ENCODE measurements around the gene RAPGEFL1.
"Not testable (repeated sequence)": the region's sequence is repeated elsewhere in the genome, so short reads cannot be mapped to it uniquely, and the experiment has no call there.

The RAPGEFL1 gene

GRCh38 chr17:40174514-40174913 is 2.8 kb upstream of the RAPGEFL1 start:
- no peak for DNase-seq

DNA sequence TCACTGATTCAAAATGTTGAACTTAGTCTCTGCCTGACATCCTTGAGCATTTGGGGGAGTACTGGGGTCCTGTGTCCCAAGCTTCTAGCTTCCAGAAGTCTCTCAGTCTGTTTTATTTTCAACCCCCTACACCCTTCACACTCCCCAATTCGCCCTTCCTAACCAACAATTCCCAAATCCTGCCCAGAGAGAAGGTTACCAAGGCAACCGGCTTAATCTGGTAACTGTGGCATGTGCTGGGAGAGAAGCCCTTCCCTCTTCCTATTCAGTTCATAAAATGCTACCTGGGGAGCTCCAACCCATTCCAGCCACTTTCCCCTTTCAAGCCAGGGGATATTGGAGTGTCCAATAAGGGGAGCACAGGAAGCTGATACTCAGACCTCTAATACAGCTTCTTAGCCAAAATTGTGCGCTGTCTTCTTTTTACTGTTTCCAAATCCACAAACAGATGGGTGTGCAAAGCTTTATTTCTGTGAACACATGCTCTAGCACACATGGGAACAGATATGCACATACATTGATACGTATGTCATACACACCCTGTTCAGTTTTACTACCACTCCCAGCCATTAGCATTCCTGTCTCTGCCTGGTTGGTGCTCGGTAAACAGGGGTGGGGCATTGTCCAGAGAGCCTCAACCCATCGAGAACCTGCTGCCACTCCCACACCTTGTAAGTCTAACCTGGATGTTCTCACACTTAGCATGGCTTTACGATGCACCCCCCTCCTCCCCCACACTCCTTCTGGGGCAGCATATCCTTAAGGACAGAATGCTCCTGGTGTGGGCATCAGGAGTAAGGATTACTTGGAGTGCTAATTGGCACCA is 1.1 kb upstream of the RAPGEFL1 start:
- DNase-seq: no peak

- DNase-seq: no peak
Observed at GRCh38 chr17:40176754-40177110, 538 bp upstream of the RAPGEFL1 start.

DNA sequence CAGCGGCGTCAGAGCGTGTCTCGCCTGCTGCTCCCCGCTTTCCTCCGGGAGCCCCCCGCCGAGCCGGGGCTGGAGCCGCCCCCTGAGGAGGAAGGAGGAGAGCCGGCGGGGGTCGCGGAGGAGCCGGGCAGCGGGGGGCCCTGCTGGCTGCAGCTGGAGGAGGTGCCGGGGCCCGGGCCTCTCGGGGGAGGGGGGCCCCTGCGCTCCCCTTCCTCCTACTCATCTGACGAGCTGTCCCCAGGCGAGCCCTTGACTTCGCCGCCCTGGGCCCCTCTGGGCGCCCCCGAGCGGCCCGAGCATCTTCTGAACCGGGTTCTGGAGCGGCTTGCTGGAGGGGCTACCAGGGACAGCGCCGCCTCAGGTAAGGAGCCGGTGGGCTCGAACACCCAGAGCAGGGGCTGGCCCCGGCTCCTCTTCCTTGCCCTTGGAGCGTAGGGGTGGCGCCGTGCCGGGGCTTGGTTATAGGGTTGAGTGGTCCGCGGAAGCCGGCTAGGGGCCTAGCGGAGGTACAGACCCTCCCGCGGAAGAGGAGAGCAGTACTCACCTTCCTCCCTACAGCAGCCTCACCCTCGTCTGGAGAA is 841 bp downstream of the RAPGEFL1 start:
- DNase-seq: no peak

GRCh38 chr17:40178660-40179059 is 1.4 kb downstream of the RAPGEFL1 start:
- no peak for DNase-seq

DNA sequence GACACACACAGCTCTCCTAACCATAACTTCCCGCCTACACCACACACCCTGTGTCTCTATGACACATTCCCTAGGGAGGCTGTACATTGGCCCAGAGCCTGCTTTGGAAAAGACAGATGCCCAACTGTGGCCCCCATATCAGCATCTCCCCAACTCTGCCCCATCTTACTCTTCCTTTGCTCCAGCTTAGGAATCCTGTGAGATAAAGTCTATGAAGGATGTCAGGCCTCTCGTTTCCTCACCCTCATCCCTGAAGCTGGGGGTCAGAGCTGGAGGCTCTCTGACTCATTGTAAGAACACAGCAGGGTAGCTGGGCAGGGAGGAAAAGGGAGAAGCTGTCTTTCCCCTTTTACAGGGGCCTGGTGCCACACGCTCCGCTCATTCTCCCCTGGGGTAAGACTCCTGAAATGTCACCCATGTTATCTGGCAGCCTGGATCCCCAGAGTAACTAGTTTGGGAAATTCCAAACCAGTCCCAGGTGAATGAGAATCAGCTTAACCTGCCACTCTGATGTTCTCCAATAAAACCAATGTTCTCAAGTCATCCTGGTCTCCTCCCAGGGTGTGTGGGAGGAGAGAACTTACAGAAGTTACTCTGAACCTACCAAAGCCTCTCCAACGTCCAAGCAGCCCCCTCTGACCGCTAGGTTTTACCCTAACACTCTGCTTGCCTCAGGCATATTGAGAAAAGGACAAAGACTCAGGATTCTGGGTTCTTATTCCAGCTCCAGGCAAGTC is 2.8 kb downstream of the RAPGEFL1 start:
- DNase-seq: no peak

DNA sequence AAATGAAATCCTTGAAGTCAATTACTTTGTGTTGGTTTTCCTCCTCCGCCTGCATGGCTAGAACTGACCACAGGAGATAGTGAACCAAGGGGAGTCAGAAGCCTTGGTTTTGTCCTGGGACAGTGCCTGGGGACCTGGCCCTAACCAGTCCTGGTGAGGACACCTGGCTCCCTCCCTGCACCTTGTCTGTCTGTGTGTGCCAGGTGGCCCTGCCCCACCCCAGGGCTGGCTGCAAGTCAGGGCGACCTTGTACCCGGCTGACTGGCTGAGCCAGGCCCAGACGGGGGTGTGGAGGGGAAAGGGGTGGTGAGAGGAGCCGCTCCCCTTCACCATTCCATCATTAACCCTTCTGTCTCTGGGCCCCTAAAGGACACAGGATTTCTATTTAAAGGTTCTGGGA is 3.4 kb downstream of the RAPGEFL1 start:
- no peak for DNase-seq

GRCh38 chr17:40181205-40181604 is 3.9 kb downstream of the RAPGEFL1 start:
- no peak for DNase-seq

GRCh38 chr17:40182606-40183005 is 5.3 kb downstream of the RAPGEFL1 start:
- no peak for DNase-seq

- no peak for DNase-seq
Observed at GRCh38 chr17:40187238-40187637, 10.0 kb downstream of the RAPGEFL1 start.

GRCh38 chr17:40188694-40189093 is 11.4 kb downstream of the RAPGEFL1 start:
- DNase-seq: no peak

GRCh38 chr17:40190197-40191021 is 13.1 kb downstream of the RAPGEFL1 start:
- DNase-seq: peak; percentile 63

DNA sequence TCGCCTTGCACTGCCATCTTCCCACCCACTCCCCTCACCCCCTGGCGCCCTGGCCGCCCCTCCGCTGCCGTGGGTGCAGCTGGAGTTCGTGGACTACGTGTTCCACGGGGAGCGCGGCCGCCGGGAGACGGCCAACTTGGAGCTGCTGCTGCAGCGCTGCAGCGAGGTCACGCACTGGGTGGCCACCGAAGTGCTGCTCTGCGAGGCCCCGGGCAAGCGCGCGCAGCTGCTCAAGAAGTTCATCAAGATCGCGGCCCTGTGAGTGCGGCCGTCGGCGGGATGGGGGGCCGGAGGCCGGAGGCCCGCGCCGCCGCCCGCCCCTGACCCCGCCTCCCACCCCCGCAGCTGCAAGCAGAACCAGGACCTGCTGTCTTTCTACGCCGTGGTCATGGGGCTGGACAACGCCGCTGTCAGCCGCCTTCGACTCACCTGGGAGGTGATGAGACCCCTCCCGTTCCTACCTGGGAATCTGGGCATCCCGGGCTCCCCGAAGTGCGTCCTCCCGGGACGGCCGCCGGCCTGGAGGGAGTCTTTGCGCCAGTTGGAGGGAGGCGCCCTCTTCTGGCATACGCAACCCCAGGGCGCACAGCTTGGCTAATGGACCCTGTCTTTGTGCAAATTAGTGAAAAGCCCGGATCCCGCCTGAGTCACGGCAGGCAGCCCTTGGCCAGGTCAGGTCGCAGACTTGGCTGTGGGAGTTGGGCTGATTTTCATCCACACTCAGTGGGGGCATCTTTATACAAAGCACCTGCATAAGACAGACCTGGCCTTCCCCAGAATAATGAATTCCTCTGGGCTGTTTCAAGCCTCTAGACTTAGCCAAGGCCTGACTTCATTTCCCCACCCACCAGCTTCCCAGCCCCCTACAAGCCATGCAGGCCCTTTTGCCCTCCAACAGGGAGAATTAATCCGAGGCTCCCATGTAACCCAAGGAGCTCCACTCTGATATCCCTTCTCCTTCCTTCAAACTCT is 14.3 kb downstream of the RAPGEFL1 start:
- peak; percentile 48 for DNase-seq

GRCh38 chr17:40192961-40193360 is 15.7 kb downstream of the RAPGEFL1 start:
- DNase-seq: no peak

DNA sequence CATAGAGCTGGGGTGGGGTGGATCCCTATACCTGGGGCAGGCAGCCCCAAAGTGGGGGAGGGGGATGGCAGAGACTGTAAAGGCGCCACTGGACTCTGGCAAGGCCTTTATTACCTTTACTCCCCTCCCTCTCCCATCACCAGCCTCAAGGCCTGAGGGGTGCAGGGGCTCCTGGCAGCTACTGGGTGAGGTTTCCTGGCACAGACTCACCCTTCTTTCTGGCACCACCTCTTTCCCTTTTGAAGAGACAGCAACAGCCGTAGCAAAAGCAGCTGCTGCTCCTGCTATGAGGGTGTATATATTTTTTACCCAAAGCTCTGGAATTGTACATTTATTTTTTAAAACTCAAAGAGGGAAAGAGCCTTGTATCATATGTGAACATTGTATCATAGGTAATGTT is 17.6 kb downstream of the RAPGEFL1 start:
- DNase-seq: peak; percentile 1

GRCh38 chr17:40197550-40197949 is 20.3 kb downstream of the RAPGEFL1 start:
- DNase-seq: no peak

DNA sequence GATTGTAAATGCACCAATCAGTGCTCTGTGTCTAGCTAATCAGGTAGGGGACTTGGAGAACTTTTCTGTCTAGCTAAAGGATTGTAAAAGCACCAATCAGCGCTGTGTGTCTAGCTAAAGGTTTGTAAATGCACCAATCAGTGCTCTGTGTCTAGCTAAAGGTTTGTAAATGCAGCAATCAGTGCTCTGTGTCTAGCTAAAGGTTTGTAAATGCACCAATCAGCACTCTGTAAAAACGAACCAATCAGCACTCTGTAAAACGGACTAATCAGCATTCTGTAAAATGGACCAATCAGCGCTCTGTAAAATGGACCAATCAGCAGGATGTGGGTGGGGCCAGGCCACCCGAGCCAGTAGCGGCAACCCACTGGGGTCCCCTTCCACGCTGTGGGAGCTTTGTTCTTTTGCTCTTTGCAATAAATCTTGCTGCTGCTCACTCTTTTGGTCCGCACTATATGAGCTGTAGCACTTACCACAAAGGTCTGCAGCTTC is 20.7 kb downstream of the RAPGEFL1 start:
- DNase-seq: not testable (repeated sequence)

GRCh38 chr17:40198576-40198975 is 21.3 kb downstream of the RAPGEFL1 start:
- DNase-seq: no peak

DNA sequence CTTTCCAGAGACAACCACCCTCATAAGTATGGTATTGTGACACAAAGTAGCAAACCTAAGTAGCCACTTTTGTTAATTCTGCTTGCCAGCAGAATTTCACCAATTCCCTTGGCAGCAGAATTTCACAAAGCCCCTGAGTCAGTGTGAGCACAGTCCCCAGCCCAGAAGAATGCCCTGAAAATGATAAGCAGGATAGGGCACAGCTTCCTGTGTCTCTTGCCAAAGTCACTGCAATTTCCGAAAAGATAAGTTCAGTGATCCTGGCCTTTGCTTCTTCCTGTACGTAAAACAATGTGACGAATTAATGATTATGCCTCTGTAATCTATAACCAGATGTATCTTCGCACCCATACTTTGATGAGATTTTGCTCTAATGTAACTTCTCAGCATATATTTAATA is 25.9 kb downstream of the RAPGEFL1 start:
- no peak for DNase-seq

DNA sequence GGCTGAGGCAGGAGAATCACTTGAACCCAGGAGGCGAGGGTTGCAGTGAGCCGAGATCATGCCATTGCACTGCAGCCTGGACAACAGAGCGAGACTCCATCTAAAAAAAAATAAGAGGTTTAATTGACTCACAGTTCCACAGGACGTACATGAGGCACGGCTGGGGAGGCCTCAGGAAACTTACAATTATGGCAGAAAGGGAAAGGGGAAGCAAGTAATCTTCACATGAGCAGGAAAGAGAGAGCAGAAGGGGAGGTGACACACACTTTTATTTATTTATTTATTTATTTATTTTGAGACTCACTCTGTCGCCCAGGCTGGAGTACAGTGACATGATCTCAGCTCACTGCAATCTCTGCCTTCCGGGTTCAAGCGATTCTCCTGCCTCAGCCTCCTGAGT is 28.9 kb downstream of the RAPGEFL1 start:
- DNase-seq: not testable (repeated sequence)

GRCh38 chr17:40209404-40210093 is 32.3 kb downstream of the RAPGEFL1 start:
- DNase-seq: no peak
